ENCODE data around the gene PAK1. TPM values are rescaled to one million over a fixed set of nuclear protein-coding genes. Genes with fewer than 3 reads are reported as not detected.

The PAK1 gene
- total and polyA plus RNA-seq, 10 of the 15 experiments (the other 5 are each of a cell fraction or from before 2014, with no cell fraction given) = 43.8 to 321 (median 110) TPM

DNA sequence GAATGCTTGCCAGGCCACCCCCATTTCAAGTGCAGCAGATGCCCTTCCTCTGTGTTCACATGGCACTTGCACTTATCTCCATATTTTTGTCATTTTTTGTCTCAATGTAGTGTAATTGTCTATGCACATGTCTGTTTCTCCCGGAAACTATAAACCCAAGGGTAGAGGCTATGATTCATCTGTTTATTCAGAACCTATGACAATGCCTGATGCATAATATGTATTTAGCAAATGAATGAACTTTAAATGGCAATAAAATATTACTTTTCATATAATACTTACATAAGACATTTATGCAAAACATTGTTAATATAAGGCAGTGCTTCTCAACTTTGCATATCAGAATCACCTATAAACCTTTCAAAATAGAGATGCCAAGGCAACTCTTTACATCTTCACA lies 6.7 kb downstream of the PAK1 start:
- SMC1A ChIA-PET (ENCODE audit: uncharacterized antibody, unreplicated experiment) = interaction anchor here (0.6 to 8.6 kb wide), 5 partner anchors 16 to 1875 kb away, joined by 3 to 289 read pairs (median 4); no protein-coding TSS in a partner anchor
- 42% methylated on average over 1 of the region's 1 CpG for WGBS (ENCODE audit: insufficient coverage, insufficient replicate concordance, low lambda C conversion rate, missing lambda C conversion rate)
- CTCF ChIA-PET = interaction anchor here (1.2 to 3.1 kb wide), 2 partner anchors 11 to 12 kb away, joined by 3 to 16 read pairs; no protein-coding TSS in a partner anchor

More for the DNA sequence above, 6.7 kb downstream of the PAK1 start:
- RAD21 ChIA-PET (ENCODE audit: unreplicated experiment) = interaction anchor here (0.7 to 7.2 kb wide), 7 partner anchors 10 to 66 kb away, joined by 3 to 162 read pairs (median 4); no protein-coding TSS in a partner anchor
- H3K4me3 ChIP-seq = no peak overlapping the region
- no TSS peak for BruUV-seq (replicated peaks)
- H3K4me2 ChIP-seq (ENCODE audit: control insufficient read depth, insufficient read depth) = no peak overlapping the region; the same call in 1 of the 2 replicates
- H3K9ac ChIP-seq (ENCODE audit: control insufficient read depth, insufficient read depth, low read length) = no peak overlapping the region
- H3K27ac ChIP-seq (ENCODE audit: control insufficient read depth, insufficient read depth) = no peak overlapping the region
- intact Hi-C loops (cut with micrococcal nuclease; ENCODE audit: unreplicated experiment) = no loop called here
- FAIRE-seq (no peak), ATAC-seq (no peak), DNase-seq (ENCODE audit: low read depth, low spot score) (no peak)
- in situ Hi-C loops (cut with MboI) = no loop called here
- no peaks in the 10 kb centered on the region for H3K9me3 ChIP-seq (replicated peaks; ENCODE audit: control insufficient read depth, insufficient read depth, low read length)
- H3K27me3 ChIP-seq (replicated peaks in 1 of 2; ENCODE audit: control insufficient read depth in 2 of 2, insufficient read depth in 2 of 2, low read length in 1 of 2) = no peaks in the 10 kb centered on the region
- H3K79me2 ChIP-seq (ENCODE audit: control insufficient read depth, insufficient read depth, low read length) = peaks cover 77% of the 10 kb centered on the region
- TF ChIP-seq, protein P1, sequence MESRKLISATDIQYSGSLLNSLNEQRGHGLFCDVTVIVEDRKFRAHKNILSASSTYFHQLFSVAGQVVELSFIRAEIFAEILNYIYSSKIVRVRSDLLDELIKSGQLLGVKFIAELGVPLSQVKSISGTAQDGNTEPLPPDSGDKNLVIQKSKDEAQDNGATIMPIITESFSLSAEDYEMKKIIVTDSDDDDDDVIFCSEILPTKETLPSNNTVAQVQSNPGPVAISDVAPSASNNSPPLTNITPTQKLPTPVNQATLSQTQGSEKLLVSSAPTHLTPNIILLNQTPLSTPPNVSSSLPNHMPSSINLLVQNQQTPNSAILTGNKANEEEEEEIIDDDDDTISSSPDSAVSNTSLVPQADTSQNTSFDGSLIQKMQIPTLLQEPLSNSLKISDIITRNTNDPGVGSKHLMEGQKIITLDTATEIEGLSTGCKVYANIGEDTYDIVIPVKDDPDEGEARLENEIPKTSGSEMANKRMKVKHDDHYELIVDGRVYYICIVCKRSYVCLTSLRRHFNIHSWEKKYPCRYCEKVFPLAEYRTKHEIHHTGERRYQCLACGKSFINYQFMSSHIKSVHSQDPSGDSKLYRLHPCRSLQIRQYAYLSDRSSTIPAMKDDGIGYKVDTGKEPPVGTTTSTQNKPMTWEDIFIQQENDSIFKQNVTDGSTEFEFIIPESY (IDR thresholded peaks at IDR 0.05) = no peak
- TF ChIP-seq BHLHE40 (IDR thresholded peaks at IDR 0.05; ENCODE audit: borderline replicate concordance in 1 of 2, low read depth in 2 of 2, low read length in 1 of 2) = no peak
- TF ChIP-seq IKZF1 (conservative IDR thresholded peaks at IDR 0.05) = no peak
- no peak for TF ChIP-seq NFYB (IDR thresholded peaks at IDR 0.05; ENCODE audit: insufficient read depth, low read depth, low read length)
- TF ChIP-seq, protein P2, sequence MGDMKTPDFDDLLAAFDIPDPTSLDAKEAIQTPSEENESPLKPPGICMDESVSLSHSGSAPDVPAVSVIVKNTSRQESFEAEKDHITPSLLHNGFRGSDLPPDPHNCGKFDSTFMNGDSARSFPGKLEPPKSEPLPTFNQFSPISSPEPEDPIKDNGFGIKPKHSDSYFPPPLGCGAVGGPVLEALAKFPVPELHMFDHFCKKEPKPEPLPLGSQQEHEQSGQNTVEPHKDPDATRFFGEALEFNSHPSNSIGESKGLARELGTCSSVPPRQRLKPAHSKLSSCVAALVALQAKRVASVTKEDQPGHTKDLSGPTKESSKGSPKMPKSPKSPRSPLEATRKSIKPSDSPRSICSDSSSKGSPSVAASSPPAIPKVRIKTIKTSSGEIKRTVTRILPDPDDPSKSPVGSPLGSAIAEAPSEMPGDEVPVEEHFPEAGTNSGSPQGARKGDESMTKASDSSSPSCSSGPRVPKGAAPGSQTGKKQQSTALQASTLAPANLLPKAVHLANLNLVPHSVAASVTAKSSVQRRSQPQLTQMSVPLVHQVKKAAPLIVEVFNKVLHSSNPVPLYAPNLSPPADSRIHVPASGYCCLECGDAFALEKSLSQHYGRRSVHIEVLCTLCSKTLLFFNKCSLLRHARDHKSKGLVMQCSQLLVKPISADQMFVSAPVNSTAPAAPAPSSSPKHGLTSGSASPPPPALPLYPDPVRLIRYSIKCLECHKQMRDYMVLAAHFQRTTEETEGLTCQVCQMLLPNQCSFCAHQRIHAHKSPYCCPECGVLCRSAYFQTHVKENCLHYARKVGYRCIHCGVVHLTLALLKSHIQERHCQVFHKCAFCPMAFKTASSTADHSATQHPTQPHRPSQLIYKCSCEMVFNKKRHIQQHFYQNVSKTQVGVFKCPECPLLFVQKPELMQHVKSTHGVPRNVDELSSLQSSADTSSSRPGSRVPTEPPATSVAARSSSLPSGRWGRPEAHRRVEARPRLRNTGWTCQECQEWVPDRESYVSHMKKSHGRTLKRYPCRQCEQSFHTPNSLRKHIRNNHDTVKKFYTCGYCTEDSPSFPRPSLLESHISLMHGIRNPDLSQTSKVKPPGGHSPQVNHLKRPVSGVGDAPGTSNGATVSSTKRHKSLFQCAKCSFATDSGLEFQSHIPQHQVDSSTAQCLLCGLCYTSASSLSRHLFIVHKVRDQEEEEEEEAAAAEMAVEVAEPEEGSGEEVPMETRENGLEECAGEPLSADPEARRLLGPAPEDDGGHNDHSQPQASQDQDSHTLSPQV (IDR thresholded peaks at IDR 0.05) = no peak
- no peak overlapping the region for H2AFZ ChIP-seq (ENCODE audit: control insufficient read depth, low read depth, low read length)
- POLR2A ChIA-PET = interaction anchor here (1.1 to 7.3 kb wide), 2 partner anchors 10 to 18 kb away, joined by 4 to 100 read pairs; no protein-coding TSS in a partner anchor
- H3K36me3 ChIP-seq (ENCODE audit: control insufficient read depth in 2 of 2, insufficient read depth in 2 of 2, low read length in 1 of 2) = no peaks in the 10 kb centered on the region
- H3K4me1 ChIP-seq (ENCODE audit: control insufficient read depth, insufficient read depth, low read length) = peaks cover 18% of the 10 kb centered on the region
- H4K20me1 ChIP-seq (ENCODE audit: control insufficient read depth, insufficient read depth) = no peaks in the 10 kb centered on the region

Data from GM12878 (cell line).